Measurements from ENCODE around the gene ARFIP1.
"Not testable (repeated sequence)": the region's sequence is repeated elsewhere in the genome, so short reads cannot be mapped to it uniquely, and the experiment has no call there.

ARFIP1 gene

DNA sequence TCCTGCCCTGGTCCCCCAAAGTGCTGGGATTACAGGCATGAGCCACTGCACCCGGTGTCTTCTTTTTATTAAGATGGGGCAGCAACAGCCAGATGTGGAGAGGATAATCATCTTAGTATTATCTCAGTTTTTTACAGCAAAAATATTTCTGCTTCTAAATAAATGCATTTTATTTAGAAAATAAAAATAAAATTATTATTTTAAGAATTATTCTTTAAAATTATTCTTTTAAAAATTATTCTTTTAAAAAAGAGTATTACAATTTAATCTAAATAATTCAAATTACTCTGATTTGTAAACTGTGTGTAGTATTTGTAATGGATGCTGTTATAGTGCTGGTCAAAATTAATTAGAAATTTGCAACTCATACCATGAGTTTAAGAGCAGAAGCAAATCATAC, 67.6 kb downstream of the ARFIP1 start:
- DNase-seq (ENCODE audit: low spot score): no peak

DNA sequence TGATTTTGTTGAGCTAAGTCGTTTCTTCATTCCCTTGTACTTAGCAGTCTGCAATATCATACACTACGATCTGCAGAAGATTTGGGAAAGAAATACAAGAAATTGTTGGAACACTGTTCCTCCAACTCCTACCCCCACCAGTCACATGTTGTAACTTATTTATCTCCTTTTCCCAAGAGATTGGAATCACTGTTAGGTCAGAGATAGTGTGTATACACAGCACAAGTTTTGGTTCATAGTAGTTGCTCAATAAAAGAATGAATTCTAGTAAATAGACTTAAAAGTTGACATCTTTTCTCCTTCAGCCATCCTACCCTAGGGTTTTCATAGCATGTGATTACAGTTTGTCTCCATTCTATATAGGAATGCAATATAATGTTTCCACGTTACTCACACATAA, 68.8 kb downstream of the ARFIP1 start:
- DNase-seq (ENCODE audit: low spot score): no peak

DNA sequence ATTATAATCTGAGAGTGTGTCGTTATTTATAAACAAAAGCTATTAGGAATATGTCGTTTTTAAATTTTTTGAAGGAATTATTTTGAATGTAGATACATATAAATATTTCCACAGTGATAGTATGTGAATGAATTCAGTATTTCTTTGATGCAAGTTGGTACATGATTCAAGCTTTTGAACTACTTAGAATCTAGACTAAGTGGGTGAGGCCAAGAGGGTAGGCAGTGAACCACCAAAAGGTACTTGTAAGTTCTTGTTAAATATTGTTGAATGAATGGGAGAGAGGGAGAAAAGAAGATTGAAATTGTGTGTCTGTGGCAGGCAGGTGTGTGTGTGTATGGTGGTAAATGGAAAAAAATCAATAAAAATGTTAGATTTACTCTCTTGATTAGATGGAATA, 69.6 kb downstream of the ARFIP1 start:
- DNase-seq (ENCODE audit: low spot score): no peak

DNA sequence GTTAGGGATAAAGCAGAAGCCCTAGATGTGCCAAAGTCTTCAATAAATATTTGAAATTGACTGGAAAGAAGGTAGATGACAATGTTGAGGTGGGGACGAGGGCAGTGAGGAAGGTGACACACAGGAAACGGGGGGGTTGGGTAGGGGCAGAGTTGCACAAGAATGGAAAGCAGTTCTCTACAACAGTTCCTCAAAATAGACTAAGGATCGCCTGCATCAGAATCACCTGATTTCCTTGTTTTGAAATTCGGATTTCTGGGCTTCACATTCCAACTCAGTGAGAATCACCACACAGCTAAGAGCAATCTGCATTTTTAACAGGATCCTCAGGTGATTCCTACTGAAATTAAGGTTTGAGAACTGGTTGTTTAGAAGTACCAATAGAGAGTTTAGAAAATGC, 70.6 kb downstream of the ARFIP1 start:
- no peak for DNase-seq (ENCODE audit: low spot score)

DNA sequence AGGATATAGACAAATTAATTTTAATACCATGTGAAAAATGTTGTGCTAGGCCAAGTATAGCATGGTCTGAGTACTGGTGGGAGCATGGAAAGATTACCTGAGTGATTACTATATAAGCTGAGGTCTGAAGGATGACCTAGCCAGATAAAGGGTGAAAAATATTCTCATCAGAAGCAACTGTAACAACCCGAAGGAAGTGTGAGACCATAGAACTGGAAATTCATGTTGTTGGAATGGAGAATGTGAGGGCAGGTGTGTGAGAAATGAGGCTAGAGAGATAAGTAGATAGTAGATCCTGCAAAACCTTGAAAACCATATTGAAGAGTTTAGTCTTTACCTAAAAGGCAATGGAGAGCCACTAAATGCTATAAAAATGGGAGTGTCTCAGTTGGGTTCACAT, 71.5 kb downstream of the ARFIP1 start:
- DNase-seq (ENCODE audit: low spot score): no peak

DNA sequence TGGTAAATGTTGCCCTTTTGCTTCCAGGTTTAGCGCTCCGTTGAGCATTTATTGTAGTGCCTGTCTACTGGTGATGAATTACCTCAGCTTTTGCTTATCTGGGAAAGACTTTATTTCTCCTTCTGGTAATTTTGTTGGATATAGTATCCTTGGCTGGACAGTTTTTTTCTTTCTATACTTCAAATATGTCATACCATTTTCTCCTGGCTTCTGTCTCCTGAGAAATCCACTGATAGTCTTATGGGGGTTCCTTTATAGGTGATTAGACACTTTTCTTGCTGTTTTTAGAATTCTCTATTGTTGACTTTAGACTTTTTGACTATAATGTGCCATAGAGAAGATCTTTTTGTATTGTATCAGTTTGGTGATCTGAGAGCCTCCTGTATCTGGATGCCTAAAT, 73.5 kb downstream of the ARFIP1 start:
- no peak for DNase-seq (ENCODE audit: low spot score)

DNA sequence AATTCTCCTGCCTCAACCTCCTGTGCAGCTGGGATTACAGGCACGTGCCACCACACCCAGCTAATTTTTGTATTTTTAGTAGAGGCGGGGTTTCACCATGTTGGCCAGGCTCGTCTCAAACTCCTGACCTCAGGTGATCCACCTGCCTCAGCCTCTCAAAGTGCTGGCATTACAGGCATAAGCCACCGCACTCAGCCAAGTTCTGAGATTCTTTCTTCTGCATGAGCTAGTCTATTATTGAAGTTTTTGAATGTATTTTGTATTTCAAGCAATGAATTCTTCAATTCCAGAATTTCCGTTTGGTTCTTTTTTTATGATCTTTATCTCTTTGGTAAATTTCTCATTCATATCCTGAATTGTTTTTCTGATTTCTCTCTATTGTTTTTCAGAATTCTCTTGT, 74.3 kb downstream of the ARFIP1 start:
- DNase-seq (ENCODE audit: low spot score): not testable (repeated sequence)

DNA sequence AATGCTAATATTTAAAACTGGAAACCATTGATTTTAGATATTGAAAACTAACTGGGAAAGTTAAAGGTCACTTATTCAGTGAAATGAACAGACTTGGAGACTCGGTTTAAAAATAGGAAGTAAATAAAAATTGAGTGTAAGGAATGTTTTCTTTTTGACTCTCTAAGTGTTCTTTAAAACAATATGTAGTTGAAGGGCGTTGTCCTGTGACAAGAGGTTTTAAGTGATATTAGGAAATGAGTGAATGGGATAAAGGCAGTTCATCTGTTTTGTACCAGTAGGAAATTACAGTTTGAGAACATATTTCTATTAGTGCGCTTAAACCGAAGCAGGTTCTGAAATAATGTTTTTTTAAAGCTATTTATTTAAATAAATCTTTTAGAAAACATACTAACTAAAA, 77.2 kb downstream of the ARFIP1 start:
- no peak for DNase-seq (ENCODE audit: low spot score)

DNA sequence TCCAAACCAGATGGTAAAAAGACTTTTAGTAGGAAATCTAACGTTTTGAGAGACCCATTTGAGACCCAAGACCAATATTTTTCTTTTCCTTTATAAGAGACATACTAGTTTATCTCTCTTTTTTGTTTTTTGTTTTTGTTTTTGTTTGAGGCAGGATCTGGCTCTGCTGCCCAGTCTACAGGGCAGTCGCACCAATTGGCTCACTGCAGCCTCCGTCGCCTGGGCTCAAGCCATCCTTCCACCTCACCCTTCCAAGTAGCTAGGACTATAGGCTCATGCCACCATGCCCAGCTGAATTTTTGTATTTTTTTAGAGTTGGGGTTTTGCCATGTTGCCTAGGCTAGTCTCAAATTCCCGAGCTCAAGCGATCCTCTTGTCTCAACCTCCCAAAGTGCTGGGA, 79.2 kb downstream of the ARFIP1 start:
- no peak for DNase-seq (ENCODE audit: low spot score)

DNA sequence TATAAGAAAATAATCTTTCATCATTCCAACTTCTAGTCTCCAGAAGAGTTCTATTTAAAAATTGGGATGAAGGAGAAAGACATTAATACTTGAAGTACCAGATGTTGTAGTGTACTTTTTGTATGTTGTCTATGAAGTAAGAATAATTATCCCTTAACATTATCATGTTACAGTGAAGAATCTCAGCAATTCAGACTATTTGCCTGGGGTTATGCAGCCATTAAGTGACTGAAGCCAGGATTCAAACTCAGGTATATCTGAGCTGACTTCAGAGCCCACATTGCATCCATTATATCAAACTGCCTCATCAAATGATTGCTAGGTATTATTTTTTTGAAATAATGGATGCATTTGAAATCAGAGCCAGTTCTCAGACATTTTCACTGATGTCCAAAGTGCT, 80.3 kb downstream of the ARFIP1 start:
- no peak for DNase-seq (ENCODE audit: low spot score)

DNA sequence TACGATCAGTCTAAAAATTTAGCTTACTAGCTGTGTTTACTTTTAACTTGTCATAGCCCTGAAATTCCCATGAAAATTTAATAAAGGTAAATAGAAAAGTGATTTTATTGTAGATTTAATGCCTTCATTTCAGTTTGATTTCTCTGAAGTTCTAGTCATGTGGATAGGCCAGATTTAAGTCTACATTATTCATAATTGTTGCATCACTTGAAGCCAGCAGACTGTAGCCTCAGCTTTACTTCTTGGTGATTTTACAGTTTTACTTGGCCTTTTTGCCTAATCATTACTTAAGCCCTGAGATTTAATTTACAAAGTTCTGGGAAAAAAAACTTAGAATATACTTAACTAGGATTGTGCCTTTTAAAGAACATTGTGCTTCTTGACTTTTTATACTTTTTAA, 82.9 kb downstream of the ARFIP1 start:
- no peak for DNase-seq (ENCODE audit: low spot score)

DNA sequence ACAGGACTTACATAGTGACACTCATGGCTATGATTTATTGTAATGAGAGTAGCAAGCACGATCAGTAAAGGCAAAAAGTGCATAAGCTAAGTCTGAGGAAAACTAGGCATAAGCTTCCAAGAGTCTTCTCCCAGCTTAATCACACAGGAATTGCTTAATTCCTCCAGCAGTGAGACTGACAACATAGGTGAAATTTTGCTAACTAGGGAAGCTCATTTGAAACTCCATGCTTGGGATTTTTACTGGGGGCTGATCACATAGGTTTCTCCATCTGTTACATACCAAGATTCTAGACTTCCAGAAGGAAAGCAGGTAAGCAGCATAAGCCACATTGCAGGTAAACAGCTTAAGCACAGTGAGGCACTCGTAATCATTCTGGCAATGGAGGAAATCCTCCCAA, 84.6 kb downstream of the ARFIP1 start:
- no peak for DNase-seq (ENCODE audit: low spot score)

DNA sequence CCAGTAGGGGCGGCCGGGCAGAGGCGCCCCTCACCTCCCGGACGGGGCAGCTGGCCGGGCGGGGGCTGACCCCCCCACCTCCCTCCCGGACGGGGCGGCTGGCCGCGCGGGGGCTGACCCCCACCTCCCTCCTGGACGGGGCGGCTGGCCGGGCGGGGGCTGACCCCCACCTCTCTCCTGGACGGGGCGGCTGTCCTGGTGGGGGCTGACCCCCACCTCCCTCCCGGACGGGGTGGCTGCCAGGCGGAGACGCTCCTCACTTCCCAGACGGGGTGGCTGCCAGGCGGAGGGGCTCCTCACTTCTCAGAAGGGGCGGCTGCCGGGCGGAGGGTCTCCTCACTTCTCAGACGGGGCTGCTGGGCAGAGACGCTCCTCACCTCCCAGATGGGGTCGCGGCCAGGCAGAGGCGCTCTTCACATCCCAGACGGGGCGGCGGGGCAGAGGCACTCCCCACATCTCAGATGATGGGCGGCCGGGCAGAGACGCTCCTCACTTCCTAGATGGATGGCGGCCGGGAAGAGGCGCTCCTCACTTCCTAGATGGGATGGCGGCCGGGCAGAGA, 86.8 kb downstream of the ARFIP1 start:
- DNase-seq (ENCODE audit: low spot score): not testable (repeated sequence)

DNA sequence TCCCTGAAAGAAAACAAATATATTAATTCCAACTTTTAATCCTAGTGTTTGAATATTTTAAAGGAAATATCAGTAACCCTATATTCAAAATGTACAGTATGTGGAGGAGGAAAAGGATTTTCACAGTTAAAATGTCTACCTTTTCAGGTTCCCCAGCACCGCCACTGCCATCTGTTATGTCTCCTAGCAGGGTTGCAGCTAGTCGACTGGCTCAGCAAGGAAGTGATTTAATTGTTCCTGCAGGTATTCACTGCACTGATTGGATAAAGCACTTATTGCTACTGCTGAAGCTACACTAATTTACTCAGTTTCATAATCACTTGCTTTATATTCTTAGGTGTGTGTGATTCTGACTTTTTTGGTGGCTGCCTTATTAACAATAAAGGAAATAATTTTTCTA, 90.9 kb downstream of the ARFIP1 start:
- no peak for DNase-seq (ENCODE audit: low spot score)

DNA sequence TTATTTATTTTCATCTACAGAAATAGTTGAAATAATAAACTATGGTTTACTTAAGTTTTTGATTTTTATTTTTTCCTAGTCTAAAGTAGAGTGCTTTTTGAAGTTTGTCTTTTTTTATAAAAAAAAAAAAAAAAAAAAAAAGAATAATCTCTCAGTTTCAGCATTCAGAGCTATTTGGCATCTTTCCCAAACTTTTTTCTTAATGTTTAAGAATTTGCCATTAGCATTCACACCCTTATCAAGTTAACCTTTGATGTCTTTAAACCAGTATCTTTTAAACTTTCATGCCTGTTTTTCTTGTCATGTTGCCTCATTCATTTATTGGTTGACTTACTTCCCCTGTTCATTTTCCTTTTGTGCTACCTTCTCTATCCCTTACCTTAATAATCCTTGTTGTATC, 95.5 kb downstream of the ARFIP1 start:
- DNase-seq (ENCODE audit: low spot score): no peak

DNA sequence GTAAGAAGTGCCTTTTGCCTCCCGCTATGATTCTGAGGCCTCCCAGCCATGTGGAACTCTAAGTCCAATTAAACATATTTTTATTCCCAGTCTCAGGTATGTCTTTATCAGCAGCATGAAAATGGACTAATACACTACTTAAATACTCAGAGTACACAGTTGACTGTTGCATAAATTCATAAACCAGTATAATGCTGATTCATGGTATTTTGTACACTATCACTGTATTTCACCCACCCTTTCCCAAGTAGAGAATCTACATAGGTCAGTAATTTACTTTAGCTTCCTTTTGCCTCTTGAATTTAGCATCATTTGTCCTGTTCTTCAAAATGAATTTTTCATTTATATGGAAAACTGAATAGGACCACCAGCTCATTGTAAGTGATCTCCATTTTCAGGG, 98.1 kb downstream of the ARFIP1 start:
- no peak for DNase-seq (ENCODE audit: low spot score)

DNA sequence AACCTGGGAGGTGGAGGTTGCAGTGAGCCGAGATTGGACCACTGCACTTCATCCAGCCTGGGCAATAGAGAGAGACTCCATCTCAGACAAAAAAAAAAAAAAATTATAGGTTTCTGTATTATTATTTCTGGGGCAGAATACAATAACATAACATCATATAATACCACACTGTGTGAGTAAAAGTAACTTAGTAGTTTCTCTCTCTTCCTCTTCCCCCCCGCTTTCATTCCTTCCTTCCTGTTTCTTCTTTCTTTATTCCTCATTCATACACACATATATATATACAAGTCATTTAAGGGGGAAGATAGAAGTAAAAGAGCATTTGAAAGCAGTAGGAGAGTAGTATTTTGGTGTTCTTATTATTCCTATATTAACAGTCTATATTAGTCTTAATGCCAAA, 100.5 kb downstream of the ARFIP1 start:
- DNase-seq (ENCODE audit: low spot score): no peak

DNA sequence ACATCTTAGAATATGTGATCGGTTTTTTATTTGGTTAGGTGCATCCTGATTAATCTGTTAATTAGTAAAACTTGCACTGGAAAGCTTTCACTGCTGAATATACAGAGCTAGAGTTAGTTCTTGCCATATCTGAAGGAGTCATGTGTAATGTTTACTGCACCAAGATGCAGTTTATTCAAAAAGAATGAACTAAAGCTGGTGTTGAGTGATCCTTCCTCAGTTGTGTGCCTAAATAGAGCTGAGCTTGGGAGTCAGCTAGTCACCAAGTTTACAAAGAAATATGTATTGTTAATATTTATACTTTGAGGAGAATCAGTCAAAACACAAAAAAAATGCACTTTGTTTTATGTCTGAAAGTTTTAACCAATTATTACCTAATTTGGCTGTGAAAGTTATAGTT, 102.2 kb downstream of the ARFIP1 start:
- DNase-seq (ENCODE audit: low spot score): no peak

DNA sequence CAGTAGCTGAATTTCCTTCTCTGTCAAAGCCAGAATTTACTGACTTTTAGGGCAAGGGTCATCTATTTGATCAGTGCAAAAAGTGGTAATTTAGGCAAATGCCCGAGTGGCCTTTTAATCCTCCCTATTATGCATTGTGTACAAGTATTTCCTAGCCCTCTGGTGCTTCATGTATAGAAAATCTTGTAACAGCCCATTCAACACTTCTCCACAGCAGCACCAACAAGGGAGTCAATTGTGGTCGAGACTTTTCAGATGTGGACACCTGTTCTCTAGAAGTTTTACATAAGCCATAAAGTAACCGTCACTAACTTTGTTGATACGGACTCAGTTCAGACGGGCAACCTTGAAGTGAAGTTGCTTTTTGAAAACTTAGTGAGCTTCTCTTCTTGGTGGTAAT, 105.4 kb downstream of the ARFIP1 start:
- DNase-seq (ENCODE audit: low spot score): no peak

DNA sequence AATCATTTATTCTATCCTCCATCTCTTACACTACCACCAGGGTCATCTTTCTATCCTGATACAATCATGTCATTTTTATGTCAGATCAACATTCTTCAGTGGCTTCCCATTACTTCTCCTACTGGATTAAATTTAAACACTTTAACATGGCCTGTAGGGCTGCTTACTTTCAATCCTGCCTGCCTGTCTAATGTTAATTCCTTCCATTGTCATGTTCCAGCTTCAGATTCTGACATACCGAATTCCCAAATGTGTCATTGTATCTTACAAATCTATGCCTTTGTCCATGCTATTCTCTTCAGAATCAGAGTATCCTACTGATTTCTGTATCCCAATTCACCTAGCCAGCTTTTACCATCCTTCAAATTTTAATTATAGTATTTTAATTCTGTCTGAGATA, 106.4 kb downstream of the ARFIP1 start:
- no peak for DNase-seq (ENCODE audit: low spot score)

DNA sequence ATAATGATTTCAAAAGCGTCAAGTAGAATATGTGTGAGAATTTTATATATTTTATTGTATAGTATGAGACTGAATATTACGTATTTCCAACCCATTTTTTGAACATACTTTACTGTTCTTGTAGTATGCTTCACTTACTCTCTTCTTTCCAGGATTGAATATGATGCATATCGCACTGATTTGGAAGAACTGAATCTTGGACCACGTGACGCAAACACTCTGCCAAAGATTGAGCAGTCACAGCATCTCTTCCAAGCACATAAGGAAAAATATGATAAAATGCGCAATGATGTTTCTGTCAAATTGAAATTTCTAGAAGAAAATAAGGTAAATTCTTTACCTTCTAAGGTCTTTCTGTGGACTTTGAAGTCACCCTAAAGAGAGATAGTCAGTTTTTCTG, 108.2 kb downstream of the ARFIP1 start:
- DNase-seq (ENCODE audit: low spot score): no peak

DNA sequence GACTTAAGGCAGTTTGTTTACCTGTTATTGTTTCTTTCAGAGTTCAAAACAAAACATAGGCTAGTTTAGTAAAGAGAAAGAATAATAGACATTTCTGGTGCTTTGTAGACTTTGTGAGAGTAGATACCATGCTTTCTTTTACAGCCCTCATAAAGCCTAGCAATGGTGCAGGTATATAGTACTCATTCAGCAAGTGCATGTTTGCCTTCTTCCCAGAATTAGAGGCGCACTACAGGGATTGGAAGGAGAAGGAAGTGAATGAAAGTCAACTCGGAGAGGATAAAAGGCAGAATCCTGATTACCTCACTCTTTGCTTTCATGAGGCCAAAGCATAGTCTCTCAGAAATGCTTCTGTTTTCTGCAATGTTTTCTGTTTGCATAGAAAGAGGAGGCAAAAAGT, 113.2 kb downstream of the ARFIP1 start:
- no peak for DNase-seq (ENCODE audit: low spot score)

DNA sequence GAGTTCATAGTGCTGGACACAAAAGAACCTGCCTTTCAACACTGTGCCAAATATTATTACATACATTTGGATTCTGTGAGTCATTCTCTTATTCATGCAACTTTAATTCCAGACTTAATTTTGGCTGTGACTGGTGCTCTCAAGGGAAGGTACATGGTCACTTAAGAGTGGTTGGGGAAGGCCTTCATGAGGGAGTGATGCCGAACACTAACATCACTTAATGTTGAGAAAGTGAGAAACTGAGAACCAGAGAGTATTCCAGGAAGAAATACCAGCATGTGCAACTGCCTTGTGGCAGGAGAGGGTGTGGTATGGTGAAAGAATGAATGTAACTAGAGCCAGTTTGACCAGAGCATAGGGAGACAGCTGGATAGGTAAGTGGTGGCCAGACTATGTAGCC, 114.9 kb downstream of the ARFIP1 start:
- no peak for DNase-seq (ENCODE audit: low spot score)

DNA sequence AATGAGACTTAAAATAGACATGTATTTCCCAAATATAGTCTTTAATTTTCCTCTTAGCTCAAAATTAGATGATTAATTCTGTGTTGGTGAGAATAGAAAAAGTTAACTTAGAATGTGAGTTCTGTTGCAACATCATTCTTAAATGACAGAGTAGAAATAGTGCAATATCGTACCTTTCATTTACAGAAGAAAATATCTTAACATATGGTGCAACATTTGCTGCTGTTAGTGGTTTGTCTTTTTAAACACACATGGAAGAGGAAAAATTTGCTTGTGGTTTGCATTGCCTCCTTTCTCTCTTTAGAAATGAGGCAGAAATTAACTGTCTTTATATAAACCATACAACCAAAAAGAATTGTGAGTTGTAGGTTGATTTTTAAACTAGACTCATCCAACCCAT, 117.1 kb downstream of the ARFIP1 start:
- DNase-seq (ENCODE audit: low spot score): no peak

DNA sequence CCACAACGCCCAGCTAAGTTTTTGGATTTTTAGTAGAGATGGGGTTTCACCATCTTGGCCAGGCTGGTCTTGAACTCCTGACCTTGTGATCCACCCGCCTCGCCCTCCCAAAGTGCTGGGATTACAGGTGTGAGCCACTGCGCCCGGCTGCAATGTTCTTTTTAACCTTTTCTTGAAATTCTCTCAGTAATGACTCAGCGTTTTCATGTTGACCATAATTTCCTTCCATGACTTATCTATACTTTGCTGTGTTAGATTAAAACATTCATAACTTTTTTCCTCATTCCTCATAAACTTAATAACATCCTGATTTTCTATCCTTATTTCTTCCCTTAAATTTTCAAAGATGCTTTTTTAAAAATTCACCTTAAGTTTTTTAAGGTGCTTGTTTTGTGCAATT, 118.4 kb downstream of the ARFIP1 start:
- DNase-seq (ENCODE audit: low spot score): not testable (repeated sequence)
